Measurements from ENCODE around the gene PDE11A. TPM values are rescaled to one million over a fixed set of nuclear protein-coding genes. Genes with fewer than 3 reads are reported as not detected.
A peak's percentile ranks its signal among the peaks of the same experiment; 100 is the strongest.

The PDE11A gene
- total and polyA plus RNA-seq, 4 donors = 0.11 to 1.3 (median 0.25) TPM; not detected in 1

DNA sequence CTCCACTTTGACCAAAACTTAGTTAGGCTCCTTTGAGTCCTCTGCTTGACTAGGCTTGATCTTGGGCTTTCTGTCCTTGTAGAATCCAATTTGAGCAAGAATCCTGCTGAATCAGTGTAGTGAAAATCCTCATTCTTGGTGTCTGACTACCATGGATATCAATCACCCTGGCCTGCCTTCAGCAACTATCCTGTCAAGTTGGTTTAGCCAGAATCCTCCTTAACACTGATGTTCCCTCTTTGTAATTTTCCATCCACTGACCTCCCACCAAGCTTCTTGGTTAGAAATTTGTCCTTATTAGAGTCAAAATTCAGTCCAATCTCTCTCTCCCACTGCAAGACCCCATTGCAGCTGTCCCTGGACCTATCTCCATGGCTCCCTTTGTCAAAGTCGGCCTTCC, 39.2 kb upstream of the PDE11A start:
- peaks cover 0 to 3% (median 0%) of the 10 kb centered on the region in 4 donors for H3K36me3 ChIP-seq (ENCODE audit: control insufficient read depth in 4 of 4, insufficient read depth in 4 of 4, low read length in 4 of 4)
- H3K27ac ChIP-seq (ENCODE audit: low read depth in 1 of 2, low read length in 1 of 2) = peak overlapping the region in 1 of 2 donors; percentile 53
- TF ChIP-seq, protein P1, sequence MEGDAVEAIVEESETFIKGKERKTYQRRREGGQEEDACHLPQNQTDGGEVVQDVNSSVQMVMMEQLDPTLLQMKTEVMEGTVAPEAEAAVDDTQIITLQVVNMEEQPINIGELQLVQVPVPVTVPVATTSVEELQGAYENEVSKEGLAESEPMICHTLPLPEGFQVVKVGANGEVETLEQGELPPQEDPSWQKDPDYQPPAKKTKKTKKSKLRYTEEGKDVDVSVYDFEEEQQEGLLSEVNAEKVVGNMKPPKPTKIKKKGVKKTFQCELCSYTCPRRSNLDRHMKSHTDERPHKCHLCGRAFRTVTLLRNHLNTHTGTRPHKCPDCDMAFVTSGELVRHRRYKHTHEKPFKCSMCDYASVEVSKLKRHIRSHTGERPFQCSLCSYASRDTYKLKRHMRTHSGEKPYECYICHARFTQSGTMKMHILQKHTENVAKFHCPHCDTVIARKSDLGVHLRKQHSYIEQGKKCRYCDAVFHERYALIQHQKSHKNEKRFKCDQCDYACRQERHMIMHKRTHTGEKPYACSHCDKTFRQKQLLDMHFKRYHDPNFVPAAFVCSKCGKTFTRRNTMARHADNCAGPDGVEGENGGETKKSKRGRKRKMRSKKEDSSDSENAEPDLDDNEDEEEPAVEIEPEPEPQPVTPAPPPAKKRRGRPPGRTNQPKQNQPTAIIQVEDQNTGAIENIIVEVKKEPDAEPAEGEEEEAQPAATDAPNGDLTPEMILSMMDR (IDR thresholded peaks at IDR 0.05; ENCODE audit: control extremely low read depth, extremely low read depth) = no peak
- no peaks in the 10 kb centered on the region for H3K27me3 ChIP-seq (ENCODE audit: control insufficient read depth in 3 of 3, insufficient read depth in 3 of 3, low read length in 2 of 3)
- DNase-seq (no peak), ATAC-seq (ENCODE audit: insufficient read depth, low FRiP score) (no peak)
- H3K4me1 ChIP-seq (ENCODE audit: control insufficient read depth in 5 of 5, insufficient read depth in 5 of 5, low read length in 5 of 5) = peaks cover 2 to 12% (median 5%) of the 10 kb centered on the region in 5 donors
- 93 to 95% methylated on average over 1 of the region's 1 CpG for WGBS, 2 donors
- H3K4me3 ChIP-seq = no peak overlapping the region
- no peak overlapping the region for H3K9ac ChIP-seq (ENCODE audit: insufficient read depth in 1 of 2, low read length in 2 of 2)
- no peaks in the 10 kb centered on the region for H3K9me3 ChIP-seq (ENCODE audit: control insufficient read depth in 4 of 4, insufficient read depth in 3 of 4, low read length in 3 of 4)

DNA sequence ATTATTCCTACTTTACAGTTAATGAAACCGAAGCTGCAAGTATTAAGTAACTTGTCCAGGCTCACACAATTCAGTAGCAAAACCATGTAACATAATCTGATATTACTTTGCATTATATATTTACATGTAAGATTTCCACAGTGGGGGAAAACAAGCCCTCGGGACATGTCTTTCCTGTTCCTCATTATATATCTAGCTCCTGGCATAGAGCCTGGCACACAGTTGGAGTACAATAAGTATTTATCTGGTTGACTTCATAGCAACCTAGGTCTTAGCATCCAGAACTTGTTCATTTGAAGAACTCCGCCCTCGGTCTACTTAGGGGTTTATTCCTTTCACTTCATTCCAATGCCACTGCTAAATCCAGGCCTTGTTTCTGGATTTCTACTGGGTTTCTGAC, 38.1 kb upstream of the PDE11A start:
- peaks cover 2 to 12% (median 5%) of the 10 kb centered on the region in 5 donors for H3K4me1 ChIP-seq (ENCODE audit: control insufficient read depth in 5 of 5, insufficient read depth in 5 of 5, low read length in 5 of 5)
- no peak for DNase-seq
- no peak for ATAC-seq (ENCODE audit: insufficient read depth, low FRiP score)
- no peak overlapping the region for H3K9ac ChIP-seq (ENCODE audit: insufficient read depth in 1 of 2, low read length in 2 of 2)
- H3K4me3 ChIP-seq = no peak overlapping the region
- no peak overlapping the region for H3K27ac ChIP-seq (ENCODE audit: low read depth in 1 of 2, low read length in 1 of 2)
- H3K27me3 ChIP-seq (ENCODE audit: control insufficient read depth in 3 of 3, insufficient read depth in 3 of 3, low read length in 2 of 3) = no peaks in the 10 kb centered on the region
- 79 to 81% methylated on average over 4 of the region's 4 CpGs for WGBS, 2 donors
- H3K36me3 ChIP-seq (ENCODE audit: control insufficient read depth in 4 of 4, insufficient read depth in 4 of 4, low read length in 4 of 4) = peaks cover 0 to 3% (median 0%) of the 10 kb centered on the region in 4 donors
- H3K9me3 ChIP-seq (ENCODE audit: control insufficient read depth in 4 of 4, insufficient read depth in 3 of 4, low read length in 3 of 4) = no peaks in the 10 kb centered on the region
- TF ChIP-seq, protein P1 (IDR thresholded peaks at IDR 0.05; ENCODE audit: control extremely low read depth, extremely low read depth) = no peak

DNA sequence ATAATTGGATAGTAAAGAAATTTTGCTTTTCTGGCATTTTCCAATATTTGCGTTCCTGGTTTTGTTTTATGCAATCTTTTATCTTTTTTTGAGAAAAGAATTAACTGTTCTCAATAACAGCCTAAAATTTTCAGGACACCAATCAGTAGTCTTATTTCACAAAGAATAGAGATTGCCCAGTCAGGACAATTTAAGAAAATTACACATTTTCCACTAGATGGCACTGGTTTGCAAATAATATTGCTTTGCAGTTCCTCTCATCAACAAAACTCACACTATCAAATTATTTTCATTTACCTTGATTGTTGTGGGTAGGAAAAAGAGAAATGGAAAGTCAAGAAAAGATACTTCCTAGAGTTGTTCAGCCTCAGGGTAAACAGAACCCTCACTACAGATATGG, 37.2 kb upstream of the PDE11A start:
- H3K27me3 ChIP-seq (ENCODE audit: control insufficient read depth in 3 of 3, insufficient read depth in 3 of 3, low read length in 2 of 3) = no peaks in the 10 kb centered on the region
- H3K27ac ChIP-seq (ENCODE audit: low read depth in 1 of 2, low read length in 1 of 2) = no peak overlapping the region
- DNase-seq = peak in 2 of 3 donors; percentile 46 to 70
- H3K4me3 ChIP-seq = no peak overlapping the region
- 9 to 17% methylated on average over 1 of the region's 1 CpG for WGBS, 2 donors
- no peak for ATAC-seq (ENCODE audit: insufficient read depth, low FRiP score)
- TF ChIP-seq, protein P1 (IDR thresholded peaks at IDR 0.05; ENCODE audit: control extremely low read depth, extremely low read depth) = no peak
- no peak overlapping the region for H3K9ac ChIP-seq (ENCODE audit: insufficient read depth in 1 of 2, low read length in 2 of 2)
- H3K4me1 ChIP-seq (ENCODE audit: control insufficient read depth in 5 of 5, insufficient read depth in 5 of 5, low read length in 5 of 5) = peaks cover 2 to 12% (median 5%) of the 10 kb centered on the region in 5 donors
- no peaks in the 10 kb centered on the region for H3K9me3 ChIP-seq (ENCODE audit: control insufficient read depth in 4 of 4, insufficient read depth in 3 of 4, low read length in 3 of 4)
- H3K36me3 ChIP-seq (ENCODE audit: control insufficient read depth in 4 of 4, insufficient read depth in 4 of 4, low read length in 4 of 4) = peaks cover 0 to 3% (median 0%) of the 10 kb centered on the region in 4 donors

DNA sequence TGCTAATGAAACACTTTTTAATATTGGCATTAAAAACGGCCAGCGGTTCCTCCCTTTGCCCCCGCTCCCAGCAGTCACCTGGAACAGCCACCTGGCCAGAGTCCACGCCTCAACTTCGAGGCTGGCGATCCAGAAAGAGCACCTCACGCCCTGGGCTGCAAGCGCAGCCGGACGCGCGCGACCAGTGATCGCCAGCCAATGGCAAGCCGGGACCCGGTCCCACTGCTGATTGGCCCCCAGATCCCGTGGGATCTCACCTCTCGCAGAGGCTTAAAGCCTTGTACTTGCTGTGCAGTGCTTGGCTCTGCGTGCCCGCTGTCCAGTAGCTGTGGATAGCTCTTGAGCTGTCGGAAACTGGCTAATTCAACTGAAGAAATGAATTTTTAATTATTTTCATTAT, 35.6 kb upstream of the PDE11A start:
- TF ChIP-seq, protein P1 (IDR thresholded peaks at IDR 0.05; ENCODE audit: control extremely low read depth, extremely low read depth) = no peak
- DNase-seq (no peak), ATAC-seq (ENCODE audit: insufficient read depth, low FRiP score) (no peak)
- peaks cover 0 to 5% (median 2%) of the 10 kb centered on the region in 5 donors for H3K4me1 ChIP-seq (ENCODE audit: control insufficient read depth in 5 of 5, insufficient read depth in 5 of 5, low read length in 5 of 5)
- H3K27me3 ChIP-seq (ENCODE audit: control insufficient read depth in 3 of 3, insufficient read depth in 3 of 3, low read length in 2 of 3) = no peaks in the 10 kb centered on the region
- H3K4me3 ChIP-seq = no peak overlapping the region
- no peak overlapping the region for H3K27ac ChIP-seq (ENCODE audit: low read depth in 1 of 2, low read length in 1 of 2)
- H3K9me3 ChIP-seq (ENCODE audit: control insufficient read depth in 4 of 4, insufficient read depth in 3 of 4, low read length in 3 of 4) = no peaks in the 10 kb centered on the region
- H3K36me3 ChIP-seq (ENCODE audit: control insufficient read depth in 4 of 4, insufficient read depth in 4 of 4, low read length in 4 of 4) = peaks cover 0 to 3% (median 0%) of the 10 kb centered on the region in 4 donors
- 88 to 92% methylated on average over 21 of the region's 21 CpGs for WGBS, 2 donors
- no peak overlapping the region for H3K9ac ChIP-seq (ENCODE audit: insufficient read depth in 1 of 2, low read length in 2 of 2)

All from lung (tissue), 12 donors.